HCT116 (cell line): ENCODE data around the gene VMO1. TPM values are rescaled to one million over a fixed set of nuclear protein-coding genes. Genes with fewer than 3 reads are reported as not detected.

Experiments
- CBX3 ChIP-seq: IDR thresholded peaks from 2 replicates; pipeline ENCODE4 v1.6.1; 2012; ENCODE audit warnings: low read depth
- POLR2AphosphoS5 ChIP-seq: IDR thresholded peaks from 2 replicates; pipeline ENCODE4 v1.6.1; 2011; ENCODE audit warnings: mild to moderate bottlenecking, low read depth, low read length, moderate library complexity
- RAD21 ChIP-seq: IDR thresholded peaks from 2 replicates; pipeline ENCODE4 v1.6.1; 2012; ENCODE audit warnings: low read depth, mild to moderate bottlenecking
- SIN3A ChIP-seq: IDR thresholded peaks from 2 replicates; pipeline ENCODE4 v1.6.1; 2012; ENCODE audit warnings: low read depth
- total RNA-seq: library from RNA; stranded (reverse); gene quantifications from one replicate; pipeline ENCODE4 v1.2.1, GENCODE V29; 2021; ENCODE audit not compliant: unreplicated experiment
- TF ChIP-seq, protein P1 (sequence below): IDR thresholded peaks from 2 replicates; pipeline ENCODE4 v1.6.1; 2011; ENCODE audit warnings: mild to moderate bottlenecking, low read length, moderate library complexity; ENCODE audit not compliant: insufficient replicate concordance; ENCODE audit errors: extremely low read depth
- TF ChIP-seq, protein P2 (sequence below): IDR thresholded peaks from 2 replicates; pipeline ENCODE4 v1.6.1; 2012; ENCODE audit warnings: low read depth

VMO1 gene
- total RNA-seq, 1 experiment from 2014 or later, result 0.76 TPM

DNA sequence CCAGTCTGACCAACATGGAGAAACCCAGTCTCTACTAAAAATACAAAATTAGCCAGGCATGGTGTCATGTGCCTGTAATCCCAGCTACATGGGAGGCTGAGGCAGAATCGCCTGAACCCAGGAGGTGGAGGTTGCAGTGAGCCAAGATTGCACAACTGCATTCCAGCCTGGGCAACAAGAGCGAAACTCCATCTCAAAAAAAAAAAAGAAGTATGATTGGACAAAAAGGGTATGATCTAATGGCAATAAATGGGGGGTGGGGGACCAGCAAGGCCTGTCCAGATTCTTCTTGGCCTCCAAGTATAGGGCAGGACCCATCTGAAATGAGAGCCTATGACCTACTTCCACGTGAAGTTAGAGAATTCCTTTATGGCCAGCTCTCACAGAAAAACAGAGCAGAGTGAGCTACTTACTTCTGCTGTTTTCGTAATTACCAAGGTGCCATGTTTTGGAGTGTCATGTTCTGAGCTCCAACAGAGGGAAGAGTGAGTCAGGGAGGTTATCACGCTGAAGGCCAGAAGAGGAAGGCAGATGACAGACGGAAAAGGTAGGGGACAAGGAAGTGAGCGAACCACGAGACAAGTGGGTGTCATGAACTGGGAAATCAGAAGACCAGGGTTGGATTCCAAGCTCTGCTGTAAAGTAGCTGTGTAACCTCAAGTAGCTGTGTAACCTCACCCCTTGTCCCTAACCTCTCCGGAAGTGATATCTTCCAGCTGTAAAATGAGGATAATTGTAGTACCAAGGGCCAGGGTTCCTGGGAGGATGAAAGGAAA is 50.1 kb downstream of the VMO1 start (continued):
- TF ChIP-seq, protein P1, sequence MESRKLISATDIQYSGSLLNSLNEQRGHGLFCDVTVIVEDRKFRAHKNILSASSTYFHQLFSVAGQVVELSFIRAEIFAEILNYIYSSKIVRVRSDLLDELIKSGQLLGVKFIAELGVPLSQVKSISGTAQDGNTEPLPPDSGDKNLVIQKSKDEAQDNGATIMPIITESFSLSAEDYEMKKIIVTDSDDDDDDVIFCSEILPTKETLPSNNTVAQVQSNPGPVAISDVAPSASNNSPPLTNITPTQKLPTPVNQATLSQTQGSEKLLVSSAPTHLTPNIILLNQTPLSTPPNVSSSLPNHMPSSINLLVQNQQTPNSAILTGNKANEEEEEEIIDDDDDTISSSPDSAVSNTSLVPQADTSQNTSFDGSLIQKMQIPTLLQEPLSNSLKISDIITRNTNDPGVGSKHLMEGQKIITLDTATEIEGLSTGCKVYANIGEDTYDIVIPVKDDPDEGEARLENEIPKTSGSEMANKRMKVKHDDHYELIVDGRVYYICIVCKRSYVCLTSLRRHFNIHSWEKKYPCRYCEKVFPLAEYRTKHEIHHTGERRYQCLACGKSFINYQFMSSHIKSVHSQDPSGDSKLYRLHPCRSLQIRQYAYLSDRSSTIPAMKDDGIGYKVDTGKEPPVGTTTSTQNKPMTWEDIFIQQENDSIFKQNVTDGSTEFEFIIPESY, result no peak
- TF ChIP-seq POLR2AphosphoS5, result no peak
- TF ChIP-seq CBX3, result no peak
- TF ChIP-seq RAD21, result no peak
- no peak for TF ChIP-seq SIN3A
- TF ChIP-seq, protein P2, sequence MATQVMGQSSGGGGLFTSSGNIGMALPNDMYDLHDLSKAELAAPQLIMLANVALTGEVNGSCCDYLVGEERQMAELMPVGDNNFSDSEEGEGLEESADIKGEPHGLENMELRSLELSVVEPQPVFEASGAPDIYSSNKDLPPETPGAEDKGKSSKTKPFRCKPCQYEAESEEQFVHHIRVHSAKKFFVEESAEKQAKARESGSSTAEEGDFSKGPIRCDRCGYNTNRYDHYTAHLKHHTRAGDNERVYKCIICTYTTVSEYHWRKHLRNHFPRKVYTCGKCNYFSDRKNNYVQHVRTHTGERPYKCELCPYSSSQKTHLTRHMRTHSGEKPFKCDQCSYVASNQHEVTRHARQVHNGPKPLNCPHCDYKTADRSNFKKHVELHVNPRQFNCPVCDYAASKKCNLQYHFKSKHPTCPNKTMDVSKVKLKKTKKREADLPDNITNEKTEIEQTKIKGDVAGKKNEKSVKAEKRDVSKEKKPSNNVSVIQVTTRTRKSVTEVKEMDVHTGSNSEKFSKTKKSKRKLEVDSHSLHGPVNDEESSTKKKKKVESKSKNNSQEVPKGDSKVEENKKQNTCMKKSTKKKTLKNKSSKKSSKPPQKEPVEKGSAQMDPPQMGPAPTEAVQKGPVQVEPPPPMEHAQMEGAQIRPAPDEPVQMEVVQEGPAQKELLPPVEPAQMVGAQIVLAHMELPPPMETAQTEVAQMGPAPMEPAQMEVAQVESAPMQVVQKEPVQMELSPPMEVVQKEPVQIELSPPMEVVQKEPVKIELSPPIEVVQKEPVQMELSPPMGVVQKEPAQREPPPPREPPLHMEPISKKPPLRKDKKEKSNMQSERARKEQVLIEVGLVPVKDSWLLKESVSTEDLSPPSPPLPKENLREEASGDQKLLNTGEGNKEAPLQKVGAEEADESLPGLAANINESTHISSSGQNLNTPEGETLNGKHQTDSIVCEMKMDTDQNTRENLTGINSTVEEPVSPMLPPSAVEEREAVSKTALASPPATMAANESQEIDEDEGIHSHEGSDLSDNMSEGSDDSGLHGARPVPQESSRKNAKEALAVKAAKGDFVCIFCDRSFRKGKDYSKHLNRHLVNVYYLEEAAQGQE, result no peak
- TF ChIP-seq, all 23 proteins: peak for 0

Other genes starting within 250 kb of the VMO1 start
- gene MYBBP1A, start 231.0 kb downstream of the VMO1 start, total RNA-seq, result 130 TPM
- 0.10 TPM for gene GGT6, start 225.8 kb downstream of the VMO1 start, total RNA-seq
- gene SMTNL2, start 201.8 kb downstream of the VMO1 start, total RNA-seq, result 2.3 TPM
- 0.57 TPM for gene ALOX15, start 144.7 kb downstream of the VMO1 start, total RNA-seq
- 93.4 TPM for gene PELP1, start 82.2 kb downstream of the VMO1 start, total RNA-seq
- gene ARRB2, start 75.7 kb downstream of the VMO1 start, total RNA-seq, result 70.8 TPM
- 13.7 TPM for gene MED11, start 54.9 kb downstream of the VMO1 start, total RNA-seq
- gene ZMYND15, start 46.5 kb downstream of the VMO1 start, total RNA-seq, result 2.8 TPM
- gene CXCL16, start 46.4 kb downstream of the VMO1 start, total RNA-seq, result 44.8 TPM
- not detected for gene TM4SF5, start 14.5 kb downstream of the VMO1 start, total RNA-seq
- not detected for gene GLTPD2, start 2.6 kb upstream of the VMO1 start, total RNA-seq
- 221 TPM for gene PSMB6, start 9.8 kb upstream of the VMO1 start, total RNA-seq
- gene PLD2, start 20.8 kb upstream of the VMO1 start, total RNA-seq, result 47.7 TPM
- 85.2 TPM for gene MINK1, start 47.0 kb upstream of the VMO1 start, total RNA-seq
- gene C17orf107, start 113.2 kb upstream of the VMO1 start, total RNA-seq, result 1.7 TPM
- 0.30 TPM for gene CHRNE, start 116.7 kb upstream of the VMO1 start, total RNA-seq
- not detected for gene GP1BA, start 145.9 kb upstream of the VMO1 start, total RNA-seq
- gene SLC25A11, start 153.7 kb upstream of the VMO1 start, total RNA-seq, result 75.1 TPM
- 105 TPM for gene RNF167, start 153.9 kb upstream of the VMO1 start, total RNA-seq
- 1,213 TPM for gene PFN1, start 162.2 kb upstream of the VMO1 start, total RNA-seq
- 24.6 TPM for gene ENO3, start 164.8 kb upstream of the VMO1 start, total RNA-seq
- 49.9 TPM for gene SPAG7, start 181.5 kb upstream of the VMO1 start, total RNA-seq
- 37.8 TPM for gene CAMTA2, start 201.3 kb upstream of the VMO1 start, total RNA-seq
- gene INCA1, start 211.2 kb upstream of the VMO1 start, total RNA-seq, result 0.74 TPM
- gene KIF1C, start 211.6 kb upstream of the VMO1 start, total RNA-seq, result 121 TPM
- gene SLC52A1, start 249.1 kb upstream of the VMO1 start, total RNA-seq, result not detected